HL-60/S4 treated with retinoic acid at 250 ng/mL for 4 days and 3 days (cell line): ENCODE results near the gene SLC16A7.

Experiments used
- in situ Hi-C: fragments of 300-500 bp; cut with MboI; formaldehyde crosslinking; loops from 2 replicates; pipeline ENCODE4 v1.7.0; 2022; ENCODE audit warnings: low sequenced_read_pairs

Gene SLC16A7

DNA sequence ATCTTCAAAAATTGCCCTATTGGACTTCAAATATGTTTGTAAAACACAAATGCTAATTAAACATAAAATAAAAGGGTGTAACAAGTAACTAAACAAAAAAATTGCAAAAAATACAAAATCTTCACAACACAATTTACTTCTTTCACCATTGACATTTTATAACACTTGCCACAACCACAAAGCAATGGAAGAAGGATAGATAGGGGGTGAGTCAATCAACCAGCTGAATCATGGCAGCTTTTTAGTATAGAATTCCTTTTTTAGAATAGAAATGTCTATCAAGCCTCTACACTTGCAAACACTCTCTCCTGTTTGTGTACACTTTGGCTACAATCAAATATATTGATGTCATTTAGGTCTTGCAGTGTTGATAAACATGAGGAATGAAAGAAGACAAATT is 232.7 kb downstream of the SLC16A7 start:
- in situ Hi-C loops, result no loop called here

DNA sequence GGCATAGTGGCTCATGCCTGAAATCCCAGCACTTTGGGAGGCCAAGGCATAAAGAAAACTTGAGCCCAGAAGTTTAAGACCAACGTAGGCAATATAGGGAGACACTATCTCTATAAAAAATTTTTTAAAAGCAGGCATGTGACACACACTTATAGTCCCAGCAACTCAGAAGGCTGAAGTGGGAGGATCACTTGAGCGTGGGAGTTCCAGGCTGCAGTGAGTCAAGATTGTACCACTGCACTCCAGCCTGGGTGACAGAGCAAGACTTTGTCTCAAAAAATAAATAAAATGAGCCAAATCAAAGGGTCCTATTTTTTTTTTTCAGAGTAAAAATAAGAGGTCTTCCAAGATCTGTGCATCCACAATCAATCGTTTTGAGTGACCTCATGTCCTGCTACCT is 237.6 kb downstream of the SLC16A7 start:
- in situ Hi-C loops, result no loop called here

GRCh38 chr12:59834659-59835474 is 239.0 kb downstream of the SLC16A7 start:
- in situ Hi-C loops, result no loop called here
